K562 (cell line): ENCODE results near the gene SLC16A1. TPM values are rescaled to one million over a fixed set of nuclear protein-coding genes. Genes with fewer than 3 reads are reported as not detected.

Experiments used
- ARHGAP35 ChIP-seq: fragments of 450-650 bp; IDR thresholded peaks from 2 replicates; pipeline ENCODE4 v1.6.1; 2018; ENCODE audit not compliant: partially characterized antibody
- BDP1 ChIP-seq: IDR thresholded peaks from 3 replicates; pipeline ENCODE4 v1.6.1; 2011; ENCODE audit not compliant: insufficient read length, insufficient read depth
- CAMTA2 ChIP-seq: fragments of 250-450 bp; sonication (Bioruptor Pico); conservative IDR thresholded peaks from 2 replicates; pipeline ENCODE4 v1.5.1; 2022
- DPF2 ChIP-seq: fragments of 450-650 bp; IDR thresholded peaks from 2 replicates; pipeline ENCODE4 v1.6.1; 2016
- EGR1 ChIP-seq: fragments of 450-650 bp; conservative IDR thresholded peaks from 2 replicates; pipeline ENCODE4 v1.6.1; 2017; ENCODE audit warnings: mild to moderate bottlenecking
- EHMT2 ChIP-seq: fragments of 450-650 bp; IDR thresholded peaks from 2 replicates; pipeline ENCODE4 v1.6.1; 2018; ENCODE audit warnings: antibody characterized with exemption
- HOMEZ ChIP-seq: fragments of 250-450 bp; sonication (Bioruptor Pico); IDR thresholded peaks from 2 replicates; pipeline ENCODE4 v1.4.0; 2020; ENCODE audit warnings: mild to moderate bottlenecking, moderate library complexity
- MAFK ChIP-seq: IDR thresholded peaks from 2 replicates; pipeline ENCODE4 v1.6.1; 2011; ENCODE audit warnings: low read length, improper control_type of control experiment
- MLX ChIP-seq, 2 experiments: fragments of 450-650 bp in 1 of 2; sonication (generic) in 1 of 2; formaldehyde crosslinking; conservative IDR thresholded peaks; 2 replicates each; pipeline versions ENCODE4 v1.4.0 to v1.8.1; 2020 to 2022; ENCODE audit warnings: mild to moderate bottlenecking in 1 of 2, missing genetic modification reagents in 1 of 2
- MXD1 ChIP-seq: fragments of 250-450 bp; sonication (Bioruptor Pico); IDR thresholded peaks from 2 replicates; pipeline ENCODE4 v1.8.0; 2021; ENCODE audit warnings: borderline replicate concordance, mild to moderate bottlenecking, moderate library complexity; ENCODE audit not compliant: poor library complexity, severe bottlenecking
- MYNN ChIP-seq, 2 experiments: sonication (generic); formaldehyde crosslinking in 1 of 2; IDR thresholded peaks; 2 replicates each; pipeline versions ENCODE4 v1.5.0 to v1.6.1; 2016 to 2020; ENCODE audit warnings: antibody characterized with exemption in 1 of 2, missing genetic modification reagents in 1 of 2
- NBN ChIP-seq: fragments of 450-650 bp; IDR thresholded peaks from 2 replicates; pipeline ENCODE4 v1.6.1; 2016; ENCODE audit warnings: low read depth, mild to moderate bottlenecking
- POLR2B ChIP-seq: fragments of 450-650 bp; IDR thresholded peaks from 2 replicates; pipeline ENCODE4 v1.6.1; 2018; ENCODE audit warnings: low read depth; ENCODE audit not compliant: partially characterized antibody
- SAFB ChIP-seq: fragments of 200-400 bp; formaldehyde crosslinking; IDR thresholded peaks from 2 replicates; pipeline ENCODE4 v1.6.1; 2017; ENCODE audit warnings: low read depth, low read length, borderline replicate concordance
- SMARCA4 ChIP-seq: fragments of 450-650 bp; IDR thresholded peaks from 2 replicates; pipeline ENCODE4 v1.6.1; 2016
- SMARCE1 ChIP-seq: fragments of 450-650 bp; IDR thresholded peaks from 2 replicates; pipeline ENCODE4 v1.7.1; 2016; ENCODE audit warnings: mild to moderate bottlenecking
- ZNF212 ChIP-seq: fragments of 450-650 bp; formaldehyde crosslinking; IDR thresholded peaks from 2 replicates; pipeline ENCODE4 v1.4.0; 2020; ENCODE audit warnings: mild to moderate bottlenecking
- polyA plus RNA-seq, 8 experiments: library from polyadenylated mRNA; depleted of rRNA in 4 of 8; stranded (reverse) in 5 of 8; unstranded in 3 of 8; fragments of >200 nt; fragmentation: Nextera tagmentation in 2 of 8; fragmentation: Illumina TruSeq in 1 of 8; extraction: Ambion mirVana in 2 of 8; extraction: Trizol in 1 of 8; gene quantifications; 2 replicates each; pipeline versions ENCODE4 v1.2.1 to v1.2.3, GENCODE V29; 2011 to 2014; ENCODE audit warnings: inconsistent platforms in 1 of 8, missing spikeins in 1 of 8
- total RNA-seq, 7 experiments: library from RNA; depleted of rRNA in 6 of 7; stranded (reverse); fragments of >200 nt in 6 of 7; fragmentation: Illumina TruSeq in 2 of 7; extraction: Trizol in 2 of 7; gene quantifications; 2 replicates each; pipeline versions ENCODE4 v1.2.1 to v1.2.3, GENCODE V29; 2011 to 2021; ENCODE audit warnings: low replicate concordance in 1 of 7
- TF ChIP-seq, protein P1 (sequence below): fragments of 450-650 bp; conservative IDR thresholded peaks from 2 replicates; pipeline ENCODE4 v1.6.1; 2016; ENCODE audit warnings: missing genetic modification characterization, low read depth, mild to moderate bottlenecking, missing compliant biosample characterization, moderate library complexity
- TF ChIP-seq, protein P2 (sequence below): fragments of 250-450 bp; sonication (Bioruptor Pico); IDR thresholded peaks from 2 replicates; pipeline ENCODE4 v1.8.0; 2021; ENCODE audit warnings: mild to moderate bottlenecking, moderate library complexity

The SLC16A1 gene
- total and polyA plus RNA-seq, 9 of the 15 experiments (the other 6 are each of a cell fraction or from before 2014, with no cell fraction given), result 73.1 to 244 (median 117) TPM

GRCh38 chr1:112954945-112955772 is 837 bp downstream of the SLC16A1 start (continued):
- TF ChIP-seq MLX (CRISPR knock-in tag; conservative IDR thresholded peaks at IDR 0.05) (no peak), CAMTA2 (CRISPR knock-in tag) (0 out of 2 replicates have a peak, but pooled peaks have one; percentile 17), MXD1 (no peak), ARHGAP35 (no peak), SMARCA4 (0 out of 2 replicates have a peak, but pooled peaks have one; percentile 55), MAFK (peak; percentile 37; the same call in 1 of the 2 replicates), SAFB (no peak), NBN (peak; percentile 84), DPF2 (peak; percentile 62; the same call in 1 of the 2 replicates), POLR2B (peak; percentile 3), EGR1 (no peak), ZNF212 (CRISPR knock-in tag) (no peak), BDP1 (no peak), EHMT2 (no peak), HOMEZ (CRISPR knock-in tag) (no peak), SMARCE1 (peak; percentile 9; the same call in 1 of the 2 replicates), MYNN (IDR thresholded peaks at IDR 0.05) (peak; percentile 27; the same call in 1 of the 2 replicates), MYNN (CRISPR knock-in tag; IDR thresholded peaks at IDR 0.05) (no peak)
- TF ChIP-seq, protein P1, sequence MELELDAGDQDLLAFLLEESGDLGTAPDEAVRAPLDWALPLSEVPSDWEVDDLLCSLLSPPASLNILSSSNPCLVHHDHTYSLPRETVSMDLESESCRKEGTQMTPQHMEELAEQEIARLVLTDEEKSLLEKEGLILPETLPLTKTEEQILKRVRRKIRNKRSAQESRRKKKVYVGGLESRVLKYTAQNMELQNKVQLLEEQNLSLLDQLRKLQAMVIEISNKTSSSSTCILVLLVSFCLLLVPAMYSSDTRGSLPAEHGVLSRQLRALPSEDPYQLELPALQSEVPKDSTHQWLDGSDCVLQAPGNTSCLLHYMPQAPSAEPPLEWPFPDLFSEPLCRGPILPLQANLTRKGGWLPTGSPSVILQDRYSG (tag), result no peak
- TF ChIP-seq, protein P2, sequence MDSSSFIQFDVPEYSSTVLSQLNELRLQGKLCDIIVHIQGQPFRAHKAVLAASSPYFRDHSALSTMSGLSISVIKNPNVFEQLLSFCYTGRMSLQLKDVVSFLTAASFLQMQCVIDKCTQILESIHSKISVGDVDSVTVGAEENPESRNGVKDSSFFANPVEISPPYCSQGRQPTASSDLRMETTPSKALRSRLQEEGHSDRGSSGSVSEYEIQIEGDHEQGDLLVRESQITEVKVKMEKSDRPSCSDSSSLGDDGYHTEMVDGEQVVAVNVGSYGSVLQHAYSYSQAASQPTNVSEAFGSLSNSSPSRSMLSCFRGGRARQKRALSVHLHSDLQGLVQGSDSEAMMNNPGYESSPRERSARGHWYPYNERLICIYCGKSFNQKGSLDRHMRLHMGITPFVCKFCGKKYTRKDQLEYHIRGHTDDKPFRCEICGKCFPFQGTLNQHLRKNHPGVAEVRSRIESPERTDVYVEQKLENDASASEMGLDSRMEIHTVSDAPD (CRISPR knock-in tag), result no peak
